HEK293 (cell line): ENCODE measurements around the gene TP73.

Source experiments
- HOXD13 ChIP-seq: sonication (generic); formaldehyde crosslinking; IDR thresholded peaks from 2 replicates; pipeline ENCODE4 v1.8.0; 2022; ENCODE audit warnings: missing genetic modification reagents, borderline replicate concordance
- ZNF24 ChIP-seq: fragments of 450-650 bp; formaldehyde crosslinking; IDR thresholded peaks from 2 replicates; pipeline ENCODE4 v1.5.1; 2016; ENCODE audit warnings: missing biosample characterization, missing genetic modification characterization

DNA sequence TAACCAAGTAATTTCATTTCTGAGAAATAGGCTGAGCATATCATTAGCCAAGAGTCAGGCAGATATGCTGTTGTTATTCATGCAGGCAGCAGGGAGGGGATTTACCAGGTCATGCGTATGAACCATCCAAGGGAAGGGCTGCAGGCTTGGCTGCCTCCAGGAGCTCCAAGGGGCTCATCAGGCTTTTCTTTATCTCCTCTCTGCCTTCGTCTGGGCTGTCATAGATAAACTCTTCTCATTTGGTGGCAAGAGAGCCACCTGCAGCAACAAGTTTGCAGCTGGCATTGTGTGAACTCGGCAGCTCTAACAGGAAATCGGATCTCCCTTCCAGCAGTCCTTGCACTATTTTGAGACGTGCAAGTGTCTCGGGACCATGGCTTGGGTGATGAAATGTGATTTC, 107.5 kb downstream of the TP73 start:
- TF ChIP-seq ZNF24 (tag by site-specific recombination) (no peak), HOXD13 (CRISPR knock-in tag) (no peak)
